Parathyroid adenoma (tissue), 2 donors: ENCODE results near the gene ARHGAP24.

Experiments used
- H2AFZ ChIP-seq: fragments of 300-600 bp; sonication (generic); one replicate; pipeline ENCODE4 v1.7.0; 2017; ENCODE audit warnings: antibody characterized with exemption, mild to moderate bottlenecking
- H3K27ac ChIP-seq: fragments of 300-600 bp; sonication (generic); one replicate; pipeline ENCODE4 v1.7.0; 2017
- H3K27me3 ChIP-seq: fragments of 300-600 bp; sonication (generic); one replicate; pipeline ENCODE4 v1.7.0; 2017; ENCODE audit warnings: low read length; ENCODE audit not compliant: control insufficient read depth, insufficient read depth
- H3K36me3 ChIP-seq: fragments of 300-600 bp; sonication (generic); one replicate; pipeline ENCODE4 v1.7.0; 2017; ENCODE audit warnings: low read length; ENCODE audit not compliant: control insufficient read depth, insufficient read depth
- H3K4me1 ChIP-seq: fragments of 300-600 bp; sonication (generic); one replicate; pipeline ENCODE4 v1.7.0; 2017; ENCODE audit warnings: control low read depth
- H3K4me2 ChIP-seq: fragments of 300-600 bp; sonication (generic); one replicate; pipeline ENCODE4 v1.7.0; 2017; ENCODE audit warnings: low read length
- H3K4me3 ChIP-seq: fragments of 300-600 bp; sonication (generic); one replicate; pipeline ENCODE4 v1.7.0; 2017; ENCODE audit warnings: low read depth, low read length
- H3K79me2 ChIP-seq: fragments of 300-600 bp; sonication (generic); one replicate; pipeline ENCODE4 v1.7.0; 2017; ENCODE audit warnings: control low read depth
- H3K9ac ChIP-seq: fragments of 300-600 bp; sonication (generic); one replicate; pipeline ENCODE4 v1.7.0; 2017; ENCODE audit warnings: mild to moderate bottlenecking
- H3K9me3 ChIP-seq: fragments of 300-600 bp; sonication (generic); one replicate; pipeline ENCODE4 v1.7.0; 2017; ENCODE audit warnings: low read length; ENCODE audit not compliant: control insufficient read depth
- TF ChIP-seq, protein P1 (sequence below): fragments of 300-600 bp; sonication (generic); IDR thresholded peaks from one replicate; pipeline ENCODE4 v1.7.0; 2017; ENCODE audit warnings: antibody characterized with exemption, mild to moderate bottlenecking
- donor health status: primary hyperparathyroidism.

ARHGAP24 gene

DNA sequence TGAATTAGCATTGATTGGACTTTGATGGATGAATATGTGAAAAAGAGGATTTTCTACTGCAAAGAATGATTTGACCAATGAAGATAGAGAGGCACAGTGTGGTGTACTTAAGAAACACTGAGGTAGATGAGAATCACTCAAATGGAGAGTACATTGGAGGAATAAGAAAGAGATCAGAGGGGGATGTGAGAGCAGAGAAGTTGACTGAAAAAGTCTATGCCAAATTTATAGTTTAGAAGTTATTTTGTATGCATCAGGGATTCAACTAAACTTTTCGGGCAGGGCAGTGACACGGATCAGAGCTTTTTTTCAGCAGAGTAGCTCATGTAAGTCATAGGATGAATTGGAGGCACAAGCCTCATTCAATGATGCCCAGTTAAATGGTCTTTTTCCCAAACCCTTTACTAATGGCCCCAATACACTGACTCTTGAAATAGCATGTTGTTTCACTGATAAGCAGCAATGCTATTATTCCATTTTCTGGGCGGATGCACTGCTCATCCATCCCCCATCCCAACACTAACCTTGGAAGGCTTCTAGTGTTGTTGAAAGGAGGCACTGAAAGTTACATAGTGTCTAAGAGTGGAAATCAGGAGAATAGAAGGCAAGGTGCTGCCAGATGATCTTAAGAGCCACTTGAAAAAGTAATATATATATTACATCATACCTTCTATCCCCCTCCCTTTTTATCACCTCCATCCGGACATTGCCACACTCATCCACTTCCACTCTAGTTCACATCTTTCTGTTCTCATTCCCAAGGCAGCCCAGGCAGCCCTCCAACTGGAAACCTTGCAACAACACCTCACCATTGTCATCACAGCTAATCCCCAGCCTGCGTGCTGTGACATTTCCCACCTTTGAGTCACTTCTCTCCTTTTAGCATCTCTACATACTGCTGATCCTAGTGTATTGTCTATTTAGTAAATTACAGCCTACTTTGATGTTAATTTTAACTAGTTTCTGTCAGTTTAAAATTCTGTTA is 46.1 kb downstream of the ARHGAP24 start:
- TF ChIP-seq, protein P1, sequence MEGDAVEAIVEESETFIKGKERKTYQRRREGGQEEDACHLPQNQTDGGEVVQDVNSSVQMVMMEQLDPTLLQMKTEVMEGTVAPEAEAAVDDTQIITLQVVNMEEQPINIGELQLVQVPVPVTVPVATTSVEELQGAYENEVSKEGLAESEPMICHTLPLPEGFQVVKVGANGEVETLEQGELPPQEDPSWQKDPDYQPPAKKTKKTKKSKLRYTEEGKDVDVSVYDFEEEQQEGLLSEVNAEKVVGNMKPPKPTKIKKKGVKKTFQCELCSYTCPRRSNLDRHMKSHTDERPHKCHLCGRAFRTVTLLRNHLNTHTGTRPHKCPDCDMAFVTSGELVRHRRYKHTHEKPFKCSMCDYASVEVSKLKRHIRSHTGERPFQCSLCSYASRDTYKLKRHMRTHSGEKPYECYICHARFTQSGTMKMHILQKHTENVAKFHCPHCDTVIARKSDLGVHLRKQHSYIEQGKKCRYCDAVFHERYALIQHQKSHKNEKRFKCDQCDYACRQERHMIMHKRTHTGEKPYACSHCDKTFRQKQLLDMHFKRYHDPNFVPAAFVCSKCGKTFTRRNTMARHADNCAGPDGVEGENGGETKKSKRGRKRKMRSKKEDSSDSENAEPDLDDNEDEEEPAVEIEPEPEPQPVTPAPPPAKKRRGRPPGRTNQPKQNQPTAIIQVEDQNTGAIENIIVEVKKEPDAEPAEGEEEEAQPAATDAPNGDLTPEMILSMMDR: no peak
- Histone ChIP-seq H3K4me2 (no peak overlapping the region), H3K9me3 (no peaks in the 10 kb centered on the region), H3K36me3 (no peaks in the 10 kb centered on the region), H3K4me1 (no peaks in the 10 kb centered on the region), H3K79me2 (no peaks in the 10 kb centered on the region), H3K9ac (no peak overlapping the region), H3K27ac (no peak overlapping the region), H3K27me3 (no peaks in the 10 kb centered on the region), H3K4me3 (no peak overlapping the region), H2AFZ (no peak overlapping the region)

DNA sequence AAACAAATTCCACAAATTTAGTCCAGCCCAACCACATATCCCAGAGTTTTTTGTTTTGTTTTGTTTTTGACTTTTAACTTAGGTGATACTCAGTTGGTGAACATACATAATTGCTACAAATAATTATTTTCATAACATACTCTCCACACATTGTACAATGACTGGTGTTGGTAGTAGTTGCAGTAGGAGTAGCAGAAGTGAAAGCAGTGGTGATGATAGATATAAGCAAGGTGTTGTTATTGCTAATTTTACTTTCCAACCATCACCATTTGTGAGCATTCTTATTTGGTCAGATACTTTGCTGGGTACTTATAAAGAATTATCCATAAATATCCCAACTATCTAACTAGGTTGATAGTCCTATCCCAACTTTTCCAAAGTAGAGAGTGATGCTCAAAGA is 47.3 kb downstream of the ARHGAP24 start:
- Histone ChIP-seq H3K27me3 (no peaks in the 10 kb centered on the region), H3K4me1 (no peaks in the 10 kb centered on the region), H3K79me2 (no peaks in the 10 kb centered on the region), H3K4me3 (no peak overlapping the region), H2AFZ (no peak overlapping the region), H3K9me3 (no peaks in the 10 kb centered on the region), H3K4me2 (no peak overlapping the region), H3K9ac (no peak overlapping the region), H3K27ac (no peak overlapping the region), H3K36me3 (no peaks in the 10 kb centered on the region)
- TF ChIP-seq, protein P1: no peak

DNA sequence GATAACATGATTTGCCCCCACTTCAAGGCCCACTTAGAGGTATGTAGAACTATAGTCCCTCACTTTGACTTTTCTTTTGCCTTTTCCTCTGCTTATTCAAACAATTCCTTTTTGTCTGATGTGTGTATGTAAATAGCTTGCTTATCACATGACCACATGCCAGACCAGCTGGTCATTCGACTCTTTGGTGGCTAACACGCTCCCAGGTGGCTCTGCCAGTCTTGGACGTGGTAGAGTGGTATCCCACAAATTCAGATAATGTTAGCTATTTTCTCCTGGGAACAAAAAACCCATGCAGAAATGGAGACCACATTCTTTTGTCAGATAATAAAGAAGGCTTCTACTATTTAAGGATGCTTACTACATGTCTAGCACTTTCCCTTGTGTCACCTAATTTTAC is 47.9 kb downstream of the ARHGAP24 start:
- Histone ChIP-seq H3K27ac (no peak overlapping the region), H3K4me1 (no peaks in the 10 kb centered on the region), H3K27me3 (no peaks in the 10 kb centered on the region), H3K36me3 (no peaks in the 10 kb centered on the region), H3K9ac (no peak overlapping the region), H3K9me3 (no peaks in the 10 kb centered on the region), H2AFZ (no peak overlapping the region), H3K79me2 (no peaks in the 10 kb centered on the region), H3K4me2 (no peak overlapping the region), H3K4me3 (no peak overlapping the region)
- TF ChIP-seq, protein P1: no peak

DNA sequence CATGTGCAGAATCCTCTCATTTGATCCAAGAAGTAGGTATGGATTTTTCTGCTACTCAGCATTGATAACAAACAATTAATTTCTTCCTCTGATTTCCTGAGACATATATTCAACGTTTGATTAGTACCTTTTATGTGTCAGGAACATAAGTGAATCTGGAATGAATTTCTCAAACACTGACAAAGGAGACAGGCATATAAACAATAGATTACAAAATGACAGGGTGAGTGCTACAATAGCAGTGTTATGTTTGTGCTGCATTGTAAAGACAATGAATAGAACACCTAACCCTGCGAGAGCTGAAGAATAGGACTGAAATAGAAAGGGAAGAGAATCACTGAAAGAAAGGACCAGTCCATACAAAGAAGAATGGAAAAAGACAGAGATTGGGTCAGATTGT is 52.9 kb downstream of the ARHGAP24 start:
- Histone ChIP-seq H3K4me3 (no peak overlapping the region), H3K27ac (no peak overlapping the region), H3K9me3 (no peaks in the 10 kb centered on the region), H3K4me1 (no peaks in the 10 kb centered on the region), H2AFZ (no peak overlapping the region), H3K27me3 (no peaks in the 10 kb centered on the region), H3K9ac (no peak overlapping the region), H3K4me2 (no peak overlapping the region), H3K36me3 (no peaks in the 10 kb centered on the region), H3K79me2 (no peaks in the 10 kb centered on the region)
- TF ChIP-seq, protein P1: no peak
